Measurements from ENCODE around the gene INHBE.

DNA sequence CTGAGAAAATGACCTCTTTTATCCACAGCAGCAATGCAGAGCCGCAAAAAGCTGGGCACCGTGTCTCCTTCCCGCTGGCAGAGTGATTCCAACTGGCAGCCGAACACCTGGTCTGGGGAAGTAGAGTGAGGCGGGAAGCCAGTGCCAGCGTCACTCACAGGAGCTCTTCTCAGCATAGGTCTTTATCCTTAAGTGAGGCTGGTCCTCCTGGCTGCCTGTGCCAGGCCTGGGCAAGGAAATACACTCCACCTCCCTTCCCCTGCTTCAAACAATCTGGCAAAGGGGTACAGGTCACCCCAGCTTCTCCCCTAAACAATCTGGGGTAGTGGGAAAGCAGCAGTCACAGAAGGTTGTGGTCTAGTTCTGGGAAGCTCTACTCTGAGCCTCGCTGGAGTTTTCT is 19.8 kb downstream of the INHBE start:
- TF ChIP-seq, protein P1, sequence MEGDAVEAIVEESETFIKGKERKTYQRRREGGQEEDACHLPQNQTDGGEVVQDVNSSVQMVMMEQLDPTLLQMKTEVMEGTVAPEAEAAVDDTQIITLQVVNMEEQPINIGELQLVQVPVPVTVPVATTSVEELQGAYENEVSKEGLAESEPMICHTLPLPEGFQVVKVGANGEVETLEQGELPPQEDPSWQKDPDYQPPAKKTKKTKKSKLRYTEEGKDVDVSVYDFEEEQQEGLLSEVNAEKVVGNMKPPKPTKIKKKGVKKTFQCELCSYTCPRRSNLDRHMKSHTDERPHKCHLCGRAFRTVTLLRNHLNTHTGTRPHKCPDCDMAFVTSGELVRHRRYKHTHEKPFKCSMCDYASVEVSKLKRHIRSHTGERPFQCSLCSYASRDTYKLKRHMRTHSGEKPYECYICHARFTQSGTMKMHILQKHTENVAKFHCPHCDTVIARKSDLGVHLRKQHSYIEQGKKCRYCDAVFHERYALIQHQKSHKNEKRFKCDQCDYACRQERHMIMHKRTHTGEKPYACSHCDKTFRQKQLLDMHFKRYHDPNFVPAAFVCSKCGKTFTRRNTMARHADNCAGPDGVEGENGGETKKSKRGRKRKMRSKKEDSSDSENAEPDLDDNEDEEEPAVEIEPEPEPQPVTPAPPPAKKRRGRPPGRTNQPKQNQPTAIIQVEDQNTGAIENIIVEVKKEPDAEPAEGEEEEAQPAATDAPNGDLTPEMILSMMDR (IDR thresholded peaks at IDR 0.05; ENCODE audit: poor library complexity, severe bottlenecking) = no peak
- TF ChIP-seq POLR2AphosphoS5 (IDR thresholded peaks at IDR 0.05) = no peak

All from neural cell (in vitro differentiated cells).